HG02840 (cell line): ENCODE measurements around the gene RGS7.
"Not testable (repeated sequence)": the region's sequence is repeated elsewhere in the genome, so short reads cannot be mapped to it uniquely, and the experiment has no call there.

Experiments used
- ATAC-seq: cut with Tn5 transposase; IDR thresholded peaks from one replicate; pipeline ENCODE4 v1.9.1; 2021; ENCODE audit warnings: mild to moderate bottlenecking, moderate library complexity, moderate number of reproducible peaks; ENCODE audit not compliant: unreplicated experiment, low FRiP score

RGS7 gene

GRCh38 chr1:241332987-241333386 lies 24.0 kb downstream of the RGS7 start:
- no peak for ATAC-seq

- no peak for ATAC-seq
Measured at GRCh38 chr1:241332037-241332409, 25.0 kb downstream of the RGS7 start.

GRCh38 chr1:241331328-241332036 lies 25.5 kb downstream of the RGS7 start:
- no peak for ATAC-seq

- ATAC-seq = no peak
Measured at GRCh38 chr1:241330619-241331327, 26.2 kb downstream of the RGS7 start.

GRCh38 chr1:241325456-241325855 lies 31.5 kb downstream of the RGS7 start:
- ATAC-seq = no peak

- no peak for ATAC-seq
Measured at GRCh38 chr1:241323514-241324195, 33.4 kb downstream of the RGS7 start.

GRCh38 chr1:241317676-241318075 lies 39.3 kb downstream of the RGS7 start:
- no peak for ATAC-seq

GRCh38 chr1:241316372-241316771 lies 40.6 kb downstream of the RGS7 start:
- no peak for ATAC-seq

GRCh38 chr1:241311056-241311746 lies 45.8 kb downstream of the RGS7 start:
- no peak for ATAC-seq

GRCh38 chr1:241310451-241310850 lies 46.6 kb downstream of the RGS7 start:
- ATAC-seq = no peak

GRCh38 chr1:241309651-241310050 lies 47.4 kb downstream of the RGS7 start:
- no peak for ATAC-seq

- ATAC-seq = no peak
Measured at GRCh38 chr1:241308471-241308870, 48.5 kb downstream of the RGS7 start.

- no peak for ATAC-seq
Measured at GRCh38 chr1:241308011-241308410, 49.0 kb downstream of the RGS7 start.

- no peak for ATAC-seq
Measured at GRCh38 chr1:241306125-241306790, 50.7 kb downstream of the RGS7 start.

GRCh38 chr1:241302024-241302423 lies 55.0 kb downstream of the RGS7 start:
- ATAC-seq = not testable (repeated sequence)

- ATAC-seq = no peak
Measured at GRCh38 chr1:241299347-241299746, 57.7 kb downstream of the RGS7 start.

GRCh38 chr1:241292973-241293372 lies 64.0 kb downstream of the RGS7 start:
- no peak for ATAC-seq

- ATAC-seq = not testable (repeated sequence)
Measured at GRCh38 chr1:241291548-241291947, 65.5 kb downstream of the RGS7 start.

- no peak for ATAC-seq
Measured at GRCh38 chr1:241286486-241286885, 70.5 kb downstream of the RGS7 start.

GRCh38 chr1:241276391-241276790 lies 80.6 kb downstream of the RGS7 start:
- no peak for ATAC-seq
